ENCODE results near the gene TMEM163.
"Not testable (repeated sequence)": the region's sequence is repeated elsewhere in the genome, so short reads cannot be mapped to it uniquely, and the experiment has no call there.

The TMEM163 gene

DNA sequence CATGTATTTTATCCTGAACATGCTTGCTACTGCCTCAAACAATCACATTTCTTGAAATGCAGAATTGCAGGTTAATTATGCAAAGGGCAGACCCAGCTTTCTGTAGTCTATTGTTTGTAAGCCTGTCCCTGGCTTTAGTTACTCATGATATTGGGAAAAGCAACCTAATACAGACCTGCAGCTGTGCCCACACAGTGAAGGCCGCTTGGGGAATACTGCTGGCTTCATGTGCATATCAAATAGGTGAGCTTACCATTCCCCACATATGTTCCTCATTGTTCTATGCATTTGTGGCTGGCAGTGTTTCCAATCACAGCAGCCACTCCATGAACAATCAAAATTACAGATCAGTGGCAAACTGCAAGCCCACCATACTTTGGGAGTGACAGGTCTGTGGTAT lies 186.3 kb downstream of the TMEM163 start:
- no peaks in the 10 kb centered on the region for H3K79me2 ChIP-seq (ENCODE audit: control insufficient read depth, insufficient read depth, low read length, unreplicated experiment)
- H3K4me1 ChIP-seq (ENCODE audit: control insufficient read depth, insufficient read depth, low read length, unreplicated experiment), result no peaks in the 10 kb centered on the region
- H3K27me3 ChIP-seq (ENCODE audit: insufficient read depth, low read length), result peaks cover 8% of the 10 kb centered on the region
- H2AFZ ChIP-seq (ENCODE audit: low read length, unreplicated experiment), result no peak overlapping the region
- H3K27ac ChIP-seq (ENCODE audit: low read depth, low read length), result no peak overlapping the region
- H3K4me3 ChIP-seq (ENCODE audit: low read depth, low read length), result no peak overlapping the region
- H3K36me3 ChIP-seq (ENCODE audit: insufficient read depth, low read length), result no peaks in the 10 kb centered on the region

GRCh38 chr2:134527381-134527780 lies 191.4 kb downstream of the TMEM163 start:
- Histone ChIP-seq H3K79me2 (ENCODE audit: control insufficient read depth, insufficient read depth, low read length, unreplicated experiment) (no peaks in the 10 kb centered on the region), H3K27ac (ENCODE audit: low read depth, low read length) (no peak overlapping the region), H3K36me3 (ENCODE audit: insufficient read depth, low read length) (no peaks in the 10 kb centered on the region), H2AFZ (ENCODE audit: low read length, unreplicated experiment) (no peak overlapping the region), H3K4me1 (ENCODE audit: control insufficient read depth, insufficient read depth, low read length, unreplicated experiment) (no peaks in the 10 kb centered on the region), H3K4me3 (ENCODE audit: low read depth, low read length) (no peak overlapping the region), H3K27me3 (ENCODE audit: insufficient read depth, low read length) (peaks cover 39% of the 10 kb centered on the region)

- H3K27ac ChIP-seq (ENCODE audit: low read depth, low read length), result no peak overlapping the region
- H3K4me3 ChIP-seq (ENCODE audit: low read depth, low read length), result no peak overlapping the region
- no peaks in the 10 kb centered on the region for H3K4me1 ChIP-seq (ENCODE audit: control insufficient read depth, insufficient read depth, low read length, unreplicated experiment)
- no peak overlapping the region for H2AFZ ChIP-seq (ENCODE audit: low read length, unreplicated experiment)
- no peaks in the 10 kb centered on the region for H3K79me2 ChIP-seq (ENCODE audit: control insufficient read depth, insufficient read depth, low read length, unreplicated experiment)
- peaks cover 57% of the 10 kb centered on the region for H3K27me3 ChIP-seq (ENCODE audit: insufficient read depth, low read length)
- H3K36me3 ChIP-seq (ENCODE audit: insufficient read depth, low read length), result no peaks in the 10 kb centered on the region
Observed at GRCh38 chr2:134522496-134523455, 196.0 kb downstream of the TMEM163 start.

- H3K27ac ChIP-seq (ENCODE audit: low read depth, low read length), result no peak overlapping the region
- H3K79me2 ChIP-seq (ENCODE audit: control insufficient read depth, insufficient read depth, low read length, unreplicated experiment), result no peaks in the 10 kb centered on the region
- H3K4me3 ChIP-seq (ENCODE audit: low read depth, low read length), result no peak overlapping the region
- no peaks in the 10 kb centered on the region for H3K36me3 ChIP-seq (ENCODE audit: insufficient read depth, low read length)
- H2AFZ ChIP-seq (ENCODE audit: low read length, unreplicated experiment), result no peak overlapping the region
- no peaks in the 10 kb centered on the region for H3K4me1 ChIP-seq (ENCODE audit: control insufficient read depth, insufficient read depth, low read length, unreplicated experiment)
- H3K27me3 ChIP-seq (ENCODE audit: insufficient read depth, low read length), result peaks cover 34% of the 10 kb centered on the region
Observed at GRCh38 chr2:134518101-134518500, 200.7 kb downstream of the TMEM163 start.

DNA sequence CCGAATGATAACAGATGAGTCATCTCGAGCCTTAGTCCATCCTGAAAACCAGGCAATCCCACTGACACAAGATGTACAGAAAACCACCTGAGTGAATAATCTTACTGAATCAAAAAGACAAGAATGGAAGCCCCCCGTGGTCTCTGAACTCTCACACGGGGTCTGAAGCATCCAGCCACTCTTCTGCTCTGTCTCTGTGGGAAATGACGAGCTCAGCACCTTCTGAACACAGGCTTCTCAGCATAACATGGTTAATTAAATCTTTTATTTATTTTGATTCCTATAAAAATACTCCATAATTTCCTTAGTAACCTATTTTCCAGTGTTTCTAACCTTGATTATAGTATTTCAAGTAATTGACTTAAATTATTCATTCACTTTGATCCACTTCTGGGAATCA lies 203.7 kb downstream of the TMEM163 start:
- no peak overlapping the region for H2AFZ ChIP-seq (ENCODE audit: low read length, unreplicated experiment)
- H3K4me1 ChIP-seq (ENCODE audit: control insufficient read depth, insufficient read depth, low read length, unreplicated experiment), result no peaks in the 10 kb centered on the region
- no peak overlapping the region for H3K27ac ChIP-seq (ENCODE audit: low read depth, low read length)
- peaks cover 38% of the 10 kb centered on the region for H3K27me3 ChIP-seq (ENCODE audit: insufficient read depth, low read length)
- no peak overlapping the region for H3K4me3 ChIP-seq (ENCODE audit: low read depth, low read length)
- H3K36me3 ChIP-seq (ENCODE audit: insufficient read depth, low read length), result no peaks in the 10 kb centered on the region
- H3K79me2 ChIP-seq (ENCODE audit: control insufficient read depth, insufficient read depth, low read length, unreplicated experiment), result no peaks in the 10 kb centered on the region

DNA sequence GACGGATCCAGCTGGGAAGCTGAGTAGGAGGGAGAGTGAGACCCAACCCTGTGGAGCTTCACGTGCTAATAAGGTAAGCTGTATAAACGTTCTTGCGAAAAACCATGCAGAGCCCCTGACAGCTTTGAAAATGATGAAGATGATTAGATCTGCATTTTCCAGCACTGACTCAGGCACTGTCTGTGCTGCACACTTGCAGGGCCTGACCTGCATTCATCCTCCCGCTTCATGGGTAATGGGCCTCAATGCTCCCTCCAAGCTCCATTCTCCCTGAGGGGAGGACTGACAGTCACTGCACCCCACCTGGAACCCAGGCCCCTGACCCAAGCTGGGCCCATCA lies 205.4 kb downstream of the TMEM163 start:
- H3K79me2 ChIP-seq (ENCODE audit: control insufficient read depth, insufficient read depth, low read length, unreplicated experiment), result no peaks in the 10 kb centered on the region
- peaks cover 42% of the 10 kb centered on the region for H3K27me3 ChIP-seq (ENCODE audit: insufficient read depth, low read length)
- H3K4me1 ChIP-seq (ENCODE audit: control insufficient read depth, insufficient read depth, low read length, unreplicated experiment), result no peaks in the 10 kb centered on the region
- no peak overlapping the region for H3K4me3 ChIP-seq (ENCODE audit: low read depth, low read length)
- H3K36me3 ChIP-seq (ENCODE audit: insufficient read depth, low read length), result no peaks in the 10 kb centered on the region
- no peak overlapping the region for H2AFZ ChIP-seq (ENCODE audit: low read length, unreplicated experiment)
- no peak overlapping the region for H3K27ac ChIP-seq (ENCODE audit: low read depth, low read length)

DNA sequence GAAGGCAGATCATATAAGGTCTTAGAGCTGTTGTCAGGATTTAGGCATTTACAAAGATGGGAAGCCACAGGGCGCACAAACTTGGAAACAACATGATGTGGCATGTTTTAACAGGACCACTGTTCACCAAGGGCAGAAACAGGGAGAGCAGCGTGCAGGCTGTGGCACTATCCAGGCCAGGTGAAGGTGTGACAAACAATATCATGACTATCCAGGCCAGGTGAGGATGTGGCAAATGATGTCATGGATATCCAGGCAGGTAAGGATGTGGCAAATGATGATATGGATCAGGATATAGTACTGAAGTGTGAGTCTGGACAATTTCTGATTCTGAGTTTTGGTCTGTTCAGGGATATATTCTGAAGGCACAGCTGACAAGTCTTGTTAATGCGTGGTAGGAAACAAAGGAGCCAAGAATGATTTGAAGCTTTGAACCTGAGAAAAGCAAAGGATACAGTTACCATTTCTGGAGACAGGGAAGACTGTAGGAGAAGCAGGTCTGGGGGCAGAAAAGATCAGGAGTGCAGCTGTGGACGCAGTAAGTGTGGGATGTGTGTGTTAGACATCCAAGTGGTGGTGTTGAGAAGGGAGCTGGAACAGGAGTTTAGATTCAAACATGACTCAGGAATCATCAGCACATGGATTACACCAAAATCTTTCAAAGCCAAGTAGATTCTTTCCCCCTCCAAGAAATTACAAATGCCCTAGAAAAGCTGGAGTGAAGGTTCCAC lies 205.9 kb downstream of the TMEM163 start:
- Histone ChIP-seq H3K4me1 (ENCODE audit: control insufficient read depth, insufficient read depth, low read length, unreplicated experiment) (no peaks in the 10 kb centered on the region), H3K79me2 (ENCODE audit: control insufficient read depth, insufficient read depth, low read length, unreplicated experiment) (no peaks in the 10 kb centered on the region), H2AFZ (ENCODE audit: low read length, unreplicated experiment) (no peak overlapping the region), H3K27ac (ENCODE audit: low read depth, low read length) (no peak overlapping the region), H3K36me3 (ENCODE audit: insufficient read depth, low read length) (no peaks in the 10 kb centered on the region), H3K27me3 (ENCODE audit: insufficient read depth, low read length) (peaks cover 38% of the 10 kb centered on the region), H3K4me3 (ENCODE audit: low read depth, low read length) (no peak overlapping the region)

GRCh38 chr2:134508391-134508790 lies 210.4 kb downstream of the TMEM163 start:
- no peak overlapping the region for H2AFZ ChIP-seq (ENCODE audit: low read length, unreplicated experiment)
- H3K4me1 ChIP-seq (ENCODE audit: control insufficient read depth, insufficient read depth, low read length, unreplicated experiment), result no peaks in the 10 kb centered on the region
- H3K36me3 ChIP-seq (ENCODE audit: insufficient read depth, low read length), result no peaks in the 10 kb centered on the region
- H3K79me2 ChIP-seq (ENCODE audit: control insufficient read depth, insufficient read depth, low read length, unreplicated experiment), result no peaks in the 10 kb centered on the region
- H3K27ac ChIP-seq (ENCODE audit: low read depth, low read length), result no peak overlapping the region
- H3K27me3 ChIP-seq (ENCODE audit: insufficient read depth, low read length), result peaks cover 29% of the 10 kb centered on the region; the same call in 1 of the 2 replicates
- H3K4me3 ChIP-seq (ENCODE audit: low read depth, low read length), result no peak overlapping the region

DNA sequence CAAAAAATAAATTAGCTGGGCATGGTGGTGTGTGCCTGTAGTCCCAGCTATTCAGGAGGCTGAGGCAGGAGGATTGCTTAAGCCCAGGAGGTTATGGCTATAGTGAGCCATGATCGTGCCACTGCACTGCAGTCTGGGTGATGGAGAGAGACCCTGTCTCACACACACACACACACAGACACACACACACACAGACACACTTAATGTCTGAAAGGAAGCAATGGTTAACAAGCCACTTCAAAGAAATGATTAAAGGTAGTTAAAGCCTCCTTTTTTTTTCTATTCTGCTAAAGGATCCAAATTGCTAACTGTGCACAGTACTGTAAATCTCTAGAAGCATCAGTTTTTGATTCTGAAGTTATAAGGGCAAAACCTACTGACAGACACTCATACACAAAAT lies 211.1 kb downstream of the TMEM163 start:
- Histone ChIP-seq H3K27ac (ENCODE audit: low read depth, low read length) (no peak overlapping the region), H3K27me3 (ENCODE audit: insufficient read depth, low read length) (peaks cover 33% of the 10 kb centered on the region), H3K4me3 (ENCODE audit: low read depth, low read length) (no peak overlapping the region), H3K4me1 (ENCODE audit: control insufficient read depth, insufficient read depth, low read length, unreplicated experiment) (no peaks in the 10 kb centered on the region), H3K79me2 (ENCODE audit: control insufficient read depth, insufficient read depth, low read length, unreplicated experiment) (no peaks in the 10 kb centered on the region), H2AFZ (ENCODE audit: low read length, unreplicated experiment) (no peak overlapping the region), H3K36me3 (ENCODE audit: insufficient read depth, low read length) (no peaks in the 10 kb centered on the region)

DNA sequence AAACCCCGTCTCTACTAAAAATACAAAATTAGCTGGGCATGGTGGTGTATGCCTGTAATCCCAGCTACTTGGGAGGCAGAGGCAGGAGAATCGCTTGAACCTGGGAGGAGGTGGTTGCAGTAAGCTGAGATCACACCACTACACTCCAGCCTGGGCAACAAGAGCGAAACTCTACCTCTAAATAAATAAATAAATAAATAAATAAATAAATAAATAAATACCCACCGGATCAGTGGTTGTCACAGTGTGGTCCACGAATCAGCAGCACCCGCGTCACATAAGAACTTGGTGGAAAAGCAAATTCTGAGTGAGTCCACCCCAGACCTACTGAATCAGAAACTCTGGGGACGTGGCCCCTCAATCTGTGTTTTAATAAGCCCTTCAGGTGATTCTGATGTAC lies 211.6 kb downstream of the TMEM163 start:
- H3K4me1 ChIP-seq (ENCODE audit: control insufficient read depth, insufficient read depth, low read length, unreplicated experiment); H3K79me2 ChIP-seq (ENCODE audit: control insufficient read depth, insufficient read depth, low read length, unreplicated experiment); H3K36me3 ChIP-seq (ENCODE audit: insufficient read depth, low read length); H3K4me3 ChIP-seq (ENCODE audit: low read depth, low read length); H3K27ac ChIP-seq (ENCODE audit: low read depth, low read length); H2AFZ ChIP-seq (ENCODE audit: low read length, unreplicated experiment): not testable (repeated sequence)
- H3K27me3 ChIP-seq (ENCODE audit: insufficient read depth, low read length), result peaks cover 33% of the 10 kb centered on the region

GRCh38 chr2:134505446-134505845 lies 213.4 kb downstream of the TMEM163 start:
- Histone ChIP-seq H3K79me2 (ENCODE audit: control insufficient read depth, insufficient read depth, low read length, unreplicated experiment) (no peaks in the 10 kb centered on the region), H3K27me3 (ENCODE audit: insufficient read depth, low read length) (peaks cover 33% of the 10 kb centered on the region), H3K4me3 (ENCODE audit: low read depth, low read length) (no peak overlapping the region), H3K4me1 (ENCODE audit: control insufficient read depth, insufficient read depth, low read length, unreplicated experiment) (no peaks in the 10 kb centered on the region), H3K27ac (ENCODE audit: low read depth, low read length) (no peak overlapping the region), H2AFZ (ENCODE audit: low read length, unreplicated experiment) (no peak overlapping the region), H3K36me3 (ENCODE audit: insufficient read depth, low read length) (no peaks in the 10 kb centered on the region)

Data from ACC112 (cell line).